ENCODE data around the gene RUNX2. TPM values are rescaled to one million over a fixed set of nuclear protein-coding genes. Genes with fewer than 3 reads are reported as not detected.

RUNX2 gene
- total RNA-seq, 1 donor from 2014 or later = not detected

GRCh38 chr6:45305546-45305945, 22.6 kb upstream of the RUNX2 start:
- H3K4me3 Mint-ChIP-seq (ENCODE audit: unreplicated experiment) = no peak overlapping the region
- H3K27me3 Mint-ChIP-seq (ENCODE audit: unreplicated experiment) = no peaks in the 10 kb centered on the region
- H3K27ac Mint-ChIP-seq (ENCODE audit: unreplicated experiment) = no peak overlapping the region
- no peaks in the 10 kb centered on the region for H3K4me1 Mint-ChIP-seq (ENCODE audit: low read depth, unreplicated experiment)
- peaks cover 5% of the 10 kb centered on the region for H3K9me3 Mint-ChIP-seq (ENCODE audit: unreplicated experiment)
- no peak for TF ChIP-seq CTCF (IDR thresholded peaks at IDR 0.05; ENCODE audit: partially characterized antibody, unreplicated experiment)
- no peak for DNase-seq
- peaks cover 10% of the 10 kb centered on the region for H3K36me3 Mint-ChIP-seq (ENCODE audit: unreplicated experiment)

- peaks cover 5% of the 10 kb centered on the region for H3K9me3 Mint-ChIP-seq (ENCODE audit: unreplicated experiment)
- no peak for DNase-seq
- no peak overlapping the region for H3K27ac Mint-ChIP-seq (ENCODE audit: unreplicated experiment)
- H3K4me1 Mint-ChIP-seq (ENCODE audit: low read depth, unreplicated experiment) = no peaks in the 10 kb centered on the region
- no peaks in the 10 kb centered on the region for H3K27me3 Mint-ChIP-seq (ENCODE audit: unreplicated experiment)
- H3K4me3 Mint-ChIP-seq (ENCODE audit: unreplicated experiment) = no peak overlapping the region
- TF ChIP-seq CTCF (IDR thresholded peaks at IDR 0.05; ENCODE audit: partially characterized antibody, unreplicated experiment) = no peak
- peaks cover 10% of the 10 kb centered on the region for H3K36me3 Mint-ChIP-seq (ENCODE audit: unreplicated experiment)
These were observed 17.9 kb upstream of the RUNX2 start for GRCh38 chr6:45310118-45310788.

- Mint-ChIP-seq H3K4me3 (ENCODE audit: unreplicated experiment) (no peak overlapping the region), H3K36me3 (ENCODE audit: unreplicated experiment) (peaks cover 4% of the 10 kb centered on the region), H3K4me1 (ENCODE audit: low read depth, unreplicated experiment) (no peaks in the 10 kb centered on the region), H3K9me3 (ENCODE audit: unreplicated experiment) (peaks cover 5% of the 10 kb centered on the region), H3K27me3 (ENCODE audit: unreplicated experiment) (no peaks in the 10 kb centered on the region), H3K27ac (ENCODE audit: unreplicated experiment) (no peak overlapping the region)
- TF ChIP-seq CTCF (IDR thresholded peaks at IDR 0.05; ENCODE audit: partially characterized antibody, unreplicated experiment) = no peak
- DNase-seq = no peak
These were observed 14.0 kb upstream of the RUNX2 start for GRCh38 chr6:45314146-45314545.

- H3K9me3 Mint-ChIP-seq (ENCODE audit: unreplicated experiment) = no peaks in the 10 kb centered on the region
- no peaks in the 10 kb centered on the region for H3K4me1 Mint-ChIP-seq (ENCODE audit: low read depth, unreplicated experiment)
- peaks cover 4% of the 10 kb centered on the region for H3K36me3 Mint-ChIP-seq (ENCODE audit: unreplicated experiment)
- H3K27ac Mint-ChIP-seq (ENCODE audit: unreplicated experiment) = no peak overlapping the region
- no peak for TF ChIP-seq CTCF (IDR thresholded peaks at IDR 0.05; ENCODE audit: partially characterized antibody, unreplicated experiment)
- no peaks in the 10 kb centered on the region for H3K27me3 Mint-ChIP-seq (ENCODE audit: unreplicated experiment)
- no peak for DNase-seq
- no peak overlapping the region for H3K4me3 Mint-ChIP-seq (ENCODE audit: unreplicated experiment)
These were observed 7.8 kb upstream of the RUNX2 start for GRCh38 chr6:45320349-45320748.

GRCh38 chr6:45323656-45324224, 4.4 kb upstream of the RUNX2 start:
- no peaks in the 10 kb centered on the region for H3K27me3 Mint-ChIP-seq (ENCODE audit: unreplicated experiment)
- H3K4me3 Mint-ChIP-seq (ENCODE audit: unreplicated experiment) = no peak overlapping the region
- H3K36me3 Mint-ChIP-seq (ENCODE audit: unreplicated experiment) = no peaks in the 10 kb centered on the region
- no peak overlapping the region for H3K27ac Mint-ChIP-seq (ENCODE audit: unreplicated experiment)
- H3K9me3 Mint-ChIP-seq (ENCODE audit: unreplicated experiment) = no peaks in the 10 kb centered on the region
- no peak for TF ChIP-seq CTCF (IDR thresholded peaks at IDR 0.05; ENCODE audit: partially characterized antibody, unreplicated experiment)
- DNase-seq = no peak
- H3K4me1 Mint-ChIP-seq (ENCODE audit: low read depth, unreplicated experiment) = no peaks in the 10 kb centered on the region
